Prostate gland (tissue), 2 donors: Measurements from ENCODE around the gene ANO10. TPM values are rescaled to one million over a fixed set of nuclear protein-coding genes. Genes with fewer than 3 reads are reported as not detected.

Source experiments
- DNase-seq: peaks from one replicate; pipeline ENCODE4 v3.0.0-alpha.2; 2019; ENCODE audit warnings: low spot score
- H3K27ac ChIP-seq, 2 donors: fragments of 200-600 bp; sonication (generic); 2 replicates each; pipeline ENCODE4 v1.5.1; 2017 to 2019
- H3K27me3 ChIP-seq: fragments of 200-600 bp; sonication (generic); replicated peaks from 2 replicates; pipeline ENCODE4 v1.5.1; 2019; ENCODE audit not compliant: insufficient read depth
- H3K36me3 ChIP-seq, 2 donors: fragments of 200-600 bp; sonication (generic); 1 replicate in 1 of 2; 2 replicates in 1 of 2; pipeline versions ENCODE4 v1.5.1 to v1.8.1; 2017 to 2019
- H3K4me1 ChIP-seq: fragments of 200-600 bp; sonication (generic); replicated peaks from 2 replicates; pipeline ENCODE4 v1.5.1; 2019
- H3K4me3 ChIP-seq, 2 donors: fragments of 200-600 bp; sonication (generic); 2 replicates each; pipeline ENCODE4 v1.5.1; 2017 to 2019
- H3K9me3 ChIP-seq: fragments of 200-600 bp; sonication (generic); 2 replicates; pipeline ENCODE4 v1.5.1; 2017
- POLR2A ChIP-seq: fragments of 450-650 bp; IDR thresholded peaks from one replicate; pipeline ENCODE4 v1.6.1; 2016; ENCODE audit warnings: antibody characterized with exemption, mild to moderate bottlenecking
- POLR2AphosphoS5 ChIP-seq: sonication (generic); formaldehyde crosslinking; IDR thresholded peaks from one replicate; pipeline ENCODE4 v1.6.1; 2017; ENCODE audit warnings: antibody characterized with exemption
- WGBS: methylation state at CpG from one replicate; pipeline ENCODE4 v1.1.5; 2018; 5-methylcytosine and 5-hydroxymethylcytosine counted together
- intact Hi-C: fragments of 100-400 bp; cut with DNase I; formaldehyde crosslinking; loops from one replicate; pipeline ENCODE4 v1.14.2; 2022
- total RNA-seq, 2 donors: library from RNA; depleted of rRNA; stranded (reverse); fragments of >200 nt; gene quantifications; one replicate each; pipeline ENCODE4 v1.1.0, GENCODE V29; 2016
- TF ChIP-seq, protein P1 (sequence below), 4 experiments: fragments of 200-600 bp in 2 of 4; fragments of 450-650 bp in 2 of 4; sonication (generic) in 2 of 4; IDR thresholded peaks; 1 replicate in 3 of 4; 2 replicates in 1 of 4; pipeline ENCODE4 v1.5.1; 2016 to 2019; ENCODE audit warnings: antibody characterized with exemption in 4 of 4, mild to moderate bottlenecking in 2 of 4, moderate library complexity in 2 of 4

Gene ANO10
- total RNA-seq, 2 donors from 2014 or later: 12.4 to 17.7 TPM

GRCh38 chr3:43371494-43371893 lies 250.3 kb downstream of the ANO10 start:
- intact Hi-C loops: no loop called here
- Histone ChIP-seq H3K27me3 (no peaks in the 10 kb centered on the region), H3K4me1 (no peaks in the 10 kb centered on the region), H3K4me3 (no peak overlapping the region), H3K9me3 (no peaks in the 10 kb centered on the region), H3K36me3 (no peaks in the 10 kb centered on the region), H3K27ac (no peak overlapping the region)
- TF ChIP-seq POLR2A (no peak), POLR2AphosphoS5 (no peak)
- TF ChIP-seq, protein P1, sequence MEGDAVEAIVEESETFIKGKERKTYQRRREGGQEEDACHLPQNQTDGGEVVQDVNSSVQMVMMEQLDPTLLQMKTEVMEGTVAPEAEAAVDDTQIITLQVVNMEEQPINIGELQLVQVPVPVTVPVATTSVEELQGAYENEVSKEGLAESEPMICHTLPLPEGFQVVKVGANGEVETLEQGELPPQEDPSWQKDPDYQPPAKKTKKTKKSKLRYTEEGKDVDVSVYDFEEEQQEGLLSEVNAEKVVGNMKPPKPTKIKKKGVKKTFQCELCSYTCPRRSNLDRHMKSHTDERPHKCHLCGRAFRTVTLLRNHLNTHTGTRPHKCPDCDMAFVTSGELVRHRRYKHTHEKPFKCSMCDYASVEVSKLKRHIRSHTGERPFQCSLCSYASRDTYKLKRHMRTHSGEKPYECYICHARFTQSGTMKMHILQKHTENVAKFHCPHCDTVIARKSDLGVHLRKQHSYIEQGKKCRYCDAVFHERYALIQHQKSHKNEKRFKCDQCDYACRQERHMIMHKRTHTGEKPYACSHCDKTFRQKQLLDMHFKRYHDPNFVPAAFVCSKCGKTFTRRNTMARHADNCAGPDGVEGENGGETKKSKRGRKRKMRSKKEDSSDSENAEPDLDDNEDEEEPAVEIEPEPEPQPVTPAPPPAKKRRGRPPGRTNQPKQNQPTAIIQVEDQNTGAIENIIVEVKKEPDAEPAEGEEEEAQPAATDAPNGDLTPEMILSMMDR (IDR thresholded peaks at IDR 0.05): no peak
- no peak for DNase-seq
- 75% methylated on average over 3 of the region's 3 CpGs for WGBS

DNA sequence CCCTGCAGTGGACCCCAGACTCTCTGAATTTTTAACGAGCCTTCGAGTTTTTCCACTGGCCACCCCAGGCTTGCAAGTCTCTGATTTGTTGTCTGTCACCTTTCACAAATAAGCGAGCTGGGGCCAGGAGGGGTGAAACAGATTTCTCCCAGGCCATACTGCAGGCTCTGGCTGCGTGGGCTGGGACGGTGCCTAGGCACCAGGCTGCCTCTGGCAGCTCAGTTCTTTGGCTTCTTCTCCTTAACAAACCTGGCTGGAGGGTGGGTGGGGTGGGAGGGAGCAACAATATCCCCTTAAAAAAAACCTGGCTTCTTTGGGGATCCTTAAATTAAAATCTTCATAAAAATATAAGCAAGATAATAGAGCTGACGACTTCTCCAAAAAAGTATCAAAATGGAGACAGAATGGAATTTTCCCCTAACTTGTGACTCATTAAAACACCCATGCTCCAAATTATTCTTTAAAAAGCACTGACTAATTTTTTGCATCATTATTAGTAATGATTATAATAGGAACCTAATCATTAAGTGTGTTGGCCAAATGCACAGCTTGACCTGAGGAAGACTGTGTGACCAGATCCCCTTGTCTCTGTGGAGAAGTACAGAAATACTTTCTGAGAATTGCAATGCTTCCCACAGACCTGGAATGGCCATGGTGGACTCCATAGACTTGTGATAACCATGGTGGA lies 251.4 kb downstream of the ANO10 start:
- intact Hi-C loops: no loop called here
- DNase-seq: no peak
- Histone ChIP-seq H3K4me3 (no peak overlapping the region), H3K27me3 (no peaks in the 10 kb centered on the region), H3K36me3 (no peaks in the 10 kb centered on the region), H3K27ac (no peak overlapping the region), H3K4me1 (no peaks in the 10 kb centered on the region), H3K9me3 (no peaks in the 10 kb centered on the region)
- TF ChIP-seq, protein P1 (IDR thresholded peaks at IDR 0.05): no peak
- TF ChIP-seq POLR2AphosphoS5: no peak
- no peak for TF ChIP-seq POLR2A
- WGBS: 73% methylated on average over 6 of the region's 6 CpGs

- 84% methylated on average over 8 of the region's 8 CpGs for WGBS
- TF ChIP-seq POLR2AphosphoS5: no peak
- TF ChIP-seq POLR2A: no peak
- TF ChIP-seq, protein P1 (IDR thresholded peaks at IDR 0.05): no peak
- H3K27me3 ChIP-seq: no peaks in the 10 kb centered on the region
- no peak overlapping the region for H3K27ac ChIP-seq
- H3K4me1 ChIP-seq: no peaks in the 10 kb centered on the region
- no peak overlapping the region for H3K4me3 ChIP-seq
- H3K36me3 ChIP-seq: no peaks in the 10 kb centered on the region
- no peaks in the 10 kb centered on the region for H3K9me3 ChIP-seq
- no peak for DNase-seq
- intact Hi-C loops: no loop called here
Observed at GRCh38 chr3:43369404-43370292, 252.2 kb downstream of the ANO10 start.

DNA sequence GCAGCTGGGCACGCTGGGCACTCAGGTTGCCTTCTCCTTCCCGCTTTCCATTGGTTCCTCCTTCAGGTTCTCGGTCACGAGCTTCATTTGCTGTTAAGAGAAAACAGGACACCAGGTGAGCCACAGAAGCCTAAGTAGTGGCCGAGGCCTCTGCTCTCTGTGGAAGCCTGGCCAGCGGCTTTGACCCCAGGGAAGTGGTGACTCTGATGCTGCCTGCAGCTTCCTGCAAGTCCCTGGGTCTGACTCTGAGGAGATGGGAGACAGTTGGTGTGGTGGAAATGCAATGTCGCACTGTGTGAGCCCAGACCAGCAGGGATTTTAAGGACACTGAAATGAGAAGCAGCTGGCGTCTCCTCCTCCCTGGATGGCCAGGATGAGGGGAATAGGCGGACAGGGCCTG lies 254.9 kb downstream of the ANO10 start:
- intact Hi-C loops: no loop called here
- no peak overlapping the region for H3K27ac ChIP-seq
- no peaks in the 10 kb centered on the region for H3K36me3 ChIP-seq
- H3K4me1 ChIP-seq: no peaks in the 10 kb centered on the region
- TF ChIP-seq POLR2A (no peak), POLR2AphosphoS5 (no peak)
- TF ChIP-seq, protein P1 (IDR thresholded peaks at IDR 0.05): no peak
- 85% methylated on average over 8 of the region's 9 CpGs for WGBS
- no peaks in the 10 kb centered on the region for H3K9me3 ChIP-seq
- no peak for DNase-seq
- H3K4me3 ChIP-seq: no peak overlapping the region
- no peaks in the 10 kb centered on the region for H3K27me3 ChIP-seq
